Bone marrow (tissue), 2 donors: Measurements from ENCODE around the gene LIN7C.
"Not testable (repeated sequence)": the region's sequence is repeated elsewhere in the genome, so short reads cannot be mapped to it uniquely, and the experiment has no call there.

Source experiments
- DNase-seq, 2 donors: peaks; one replicate each; lab custom pipeline; 2025; lab: John Stamatoyannopoulos, UW

Gene LIN7C

GRCh38 chr11:27470166-27470565 is 36.4 kb downstream of the LIN7C start:
- no peak for DNase-seq

GRCh38 chr11:27468995-27469695 is 37.4 kb downstream of the LIN7C start:
- DNase-seq = no peak

GRCh38 chr11:27468209-27468994 is 38.2 kb downstream of the LIN7C start:
- DNase-seq = no peak

GRCh38 chr11:27467181-27467913 is 39.2 kb downstream of the LIN7C start:
- no peak for DNase-seq

- no peak for DNase-seq
These were observed 40.2 kb downstream of the LIN7C start for GRCh38 chr11:27466363-27466762.

- DNase-seq = no peak
These were observed 40.9 kb downstream of the LIN7C start for GRCh38 chr11:27465629-27466028.

GRCh38 chr11:27464909-27465308 is 41.7 kb downstream of the LIN7C start:
- no peak for DNase-seq

- DNase-seq = no peak
These were observed 42.3 kb downstream of the LIN7C start for GRCh38 chr11:27464289-27464696.

- DNase-seq = no peak
These were observed 44.0 kb downstream of the LIN7C start for GRCh38 chr11:27462543-27462942.

- DNase-seq = no peak
These were observed 46.2 kb downstream of the LIN7C start for GRCh38 chr11:27460158-27460978.

- no peak for DNase-seq
These were observed 47.4 kb downstream of the LIN7C start for GRCh38 chr11:27459191-27459590.

GRCh38 chr11:27458182-27458581 is 48.4 kb downstream of the LIN7C start:
- DNase-seq = no peak

GRCh38 chr11:27456795-27457329 is 49.7 kb downstream of the LIN7C start:
- no peak for DNase-seq

- no peak for DNase-seq
These were observed 50.3 kb downstream of the LIN7C start for GRCh38 chr11:27456140-27456794.

GRCh38 chr11:27455667-27456066 is 50.9 kb downstream of the LIN7C start:
- DNase-seq = no peak

- DNase-seq = no peak
These were observed 52.9 kb downstream of the LIN7C start for GRCh38 chr11:27453701-27454100.

- DNase-seq = no peak
These were observed 54.4 kb downstream of the LIN7C start for GRCh38 chr11:27452147-27452546.

- no peak for DNase-seq
These were observed 55.2 kb downstream of the LIN7C start for GRCh38 chr11:27451244-27451965.

GRCh38 chr11:27448184-27448540 is 58.4 kb downstream of the LIN7C start:
- DNase-seq = not testable (repeated sequence)
